ENCODE data around the gene C16orf46. TPM values are rescaled to one million over a fixed set of nuclear protein-coding genes. Genes with fewer than 3 reads are reported as not detected.
A peak's percentile ranks its signal among the peaks of the same experiment; 100 is the strongest.

C16orf46 gene
- total and polyA plus RNA-seq, 2 of the 4 experiments (the other 2 are of a cell fraction) = 0.27 to 0.72 TPM

DNA sequence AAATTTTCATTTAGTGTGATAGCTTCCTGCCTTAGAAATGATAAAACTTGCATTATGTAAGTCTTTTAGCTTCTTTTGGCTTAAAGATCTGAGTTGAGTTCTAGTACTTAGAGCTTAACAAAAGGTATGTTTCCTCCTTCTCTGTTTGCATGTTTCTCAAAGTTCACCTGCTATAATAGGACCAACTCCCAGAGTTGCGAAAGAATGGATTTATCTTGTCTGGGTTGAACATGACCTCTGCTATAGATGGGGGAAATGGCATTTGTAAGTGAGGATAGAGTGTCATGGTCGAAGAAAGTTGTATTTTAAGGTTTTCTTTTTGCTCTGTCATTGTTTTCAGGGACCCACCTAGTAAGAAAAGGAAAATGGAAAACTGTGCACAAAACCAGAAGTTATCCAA, 34.2 kb downstream of the C16orf46 start:
- Histone ChIP-seq H3K23ac (ENCODE audit: low read depth, low read length) (no peak overlapping the region), H3K4me1 (ENCODE audit: control insufficient read depth, insufficient read depth, low read length) (no peaks in the 10 kb centered on the region; the same call in 1 of the 2 replicates), H3K9ac (ENCODE audit: low read depth, low read length) (no peak overlapping the region), H3K36me3 (ENCODE audit: control insufficient read depth, insufficient read depth, low read length) (peaks cover 31% of the 10 kb centered on the region), H3K4me2 (ENCODE audit: low read depth, low read length) (no peak overlapping the region), H4K8ac (ENCODE audit: low read depth in 2 of 2, low read length in 2 of 2) (no peak overlapping the region), H2BK120ac (ENCODE audit: low read depth, low read length) (no peak overlapping the region), H4K5ac (ENCODE audit: low read depth, low read length) (no peak overlapping the region), H3K79me1 (ENCODE audit: low read depth in 1 of 2, low read length in 2 of 2) (peaks cover 20 to 26% of the 10 kb centered on the region in 2 experiments; a peak in 3 of 4 replicates), H3K56ac (ENCODE audit: extremely low read depth, insufficient read depth, low read length) (no peak overlapping the region), H2BK20ac (ENCODE audit: low read depth, low read length) (no peak overlapping the region), H4K91ac (ENCODE audit: insufficient read depth, low read depth, low read length) (no peak overlapping the region), H3K9me3 (ENCODE audit: control insufficient read depth, insufficient read depth, low read length) (no peaks in the 10 kb centered on the region), H3K18ac (ENCODE audit: low read depth, low read length) (no peak overlapping the region), H2AK5ac (ENCODE audit: low read depth, low read length) (no peak overlapping the region), H2AK9ac (replicated peaks; ENCODE audit: low read depth, low read length, poor library complexity) (no peak overlapping the region), H3K4ac (ENCODE audit: low read depth, low read length) (no peak overlapping the region), H2BK15ac (ENCODE audit: low read depth, low read length) (no peak overlapping the region), H4K20me1 (ENCODE audit: insufficient read depth, low read length) (no peaks in the 10 kb centered on the region), H3K27me3 (ENCODE audit: control insufficient read depth, insufficient read depth, low read length) (no peaks in the 10 kb centered on the region), H2BK5ac (ENCODE audit: low read depth, low read length, poor library complexity, severe bottlenecking) (no peak overlapping the region), H3K14ac (replicated peaks; ENCODE audit: low read depth, low read length) (no peak overlapping the region), H3K9me1 (ENCODE audit: insufficient read depth, low read length) (peaks cover 7% of the 10 kb centered on the region; the same call in 1 of the 2 replicates), H3K27ac (ENCODE audit: insufficient read depth, low read length) (no peak overlapping the region), H3K4me3 (ENCODE audit: insufficient read depth, low read depth, low read length) (no peak overlapping the region), H2AFZ (replicated peaks; ENCODE audit: low read length, poor library complexity) (no peak overlapping the region)
- ChIA-PET CTCF (no interaction called here), POLR2A (ENCODE audit: unreplicated experiment) (no interaction called here)
- ATAC-seq (ENCODE audit: low read depth) (no peak), DNase-seq (no peak)
- WGBS, 2 experiments (ENCODE audit: extremely low coverage in 2 of 2, insufficient read length in 1 of 2) = no CpG with 5 or more reads among the region's 2 CpGs
- in situ Hi-C loops (cut with MboI; ENCODE audit: low sequenced_read_pairs) = loop anchor here (25.0 kb wide), 1 partner anchor 694 kb away; no protein-coding TSS in a partner anchor
- TF ChIP-seq CEBPB (IDR thresholded peaks at IDR 0.05; ENCODE audit: low read depth, low read length) (0 out of 2 replicates have a peak, but pooled peaks have one; percentile 43), FOS (IDR thresholded peaks at IDR 0.05; ENCODE audit: low read depth, low read length) (no peak)
- intact Hi-C loops (cut with micrococcal nuclease) = no loop called here
- dilution Hi-C loops (cut with HindIII; ENCODE audit: low sequenced_read_pairs, unreplicated experiment) = no loop called here
- BruUV-seq (replicated peaks) = no TSS peak
